AG10803 (cell line): Measurements from ENCODE around the gene KCNC1.

Experiments
- DNase-seq: peaks from one replicate; pipeline ENCODE4 v3.0.0; 2010; ENCODE audit warnings: low read depth
- H3K4me3 ChIP-seq: 2 replicates; pipeline ENCODE4 v1.5.1; 2011; ENCODE audit warnings: mild to moderate bottlenecking, low read length, control low read depth
- TF ChIP-seq, protein P1 (sequence below): conservative IDR thresholded peaks from 2 replicates; pipeline ENCODE4 v1.5.1; 2011; ENCODE audit warnings: mild to moderate bottlenecking, low read length, control low read depth, inconsistent platforms

KCNC1 gene

DNA sequence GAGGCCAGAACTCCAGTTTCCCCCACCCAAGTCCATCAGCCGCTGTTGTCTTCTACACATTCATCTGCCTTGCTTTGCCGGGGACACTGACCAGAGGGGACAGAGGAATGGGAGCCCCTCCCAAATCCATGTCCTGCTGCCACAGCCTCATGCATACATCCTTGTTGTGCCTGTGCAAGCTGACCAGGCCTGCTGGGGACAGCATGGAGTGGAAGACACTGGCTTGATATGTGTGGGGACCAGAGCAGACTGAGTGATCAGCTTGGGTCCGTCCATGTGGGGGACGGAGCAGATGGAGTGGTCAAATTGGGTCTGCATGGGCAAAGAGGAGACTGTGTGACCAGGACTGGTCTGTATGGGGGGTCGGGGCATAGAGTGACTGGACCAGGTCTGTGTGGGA, 43.8 kb downstream of the KCNC1 start:
- TF ChIP-seq, protein P1, sequence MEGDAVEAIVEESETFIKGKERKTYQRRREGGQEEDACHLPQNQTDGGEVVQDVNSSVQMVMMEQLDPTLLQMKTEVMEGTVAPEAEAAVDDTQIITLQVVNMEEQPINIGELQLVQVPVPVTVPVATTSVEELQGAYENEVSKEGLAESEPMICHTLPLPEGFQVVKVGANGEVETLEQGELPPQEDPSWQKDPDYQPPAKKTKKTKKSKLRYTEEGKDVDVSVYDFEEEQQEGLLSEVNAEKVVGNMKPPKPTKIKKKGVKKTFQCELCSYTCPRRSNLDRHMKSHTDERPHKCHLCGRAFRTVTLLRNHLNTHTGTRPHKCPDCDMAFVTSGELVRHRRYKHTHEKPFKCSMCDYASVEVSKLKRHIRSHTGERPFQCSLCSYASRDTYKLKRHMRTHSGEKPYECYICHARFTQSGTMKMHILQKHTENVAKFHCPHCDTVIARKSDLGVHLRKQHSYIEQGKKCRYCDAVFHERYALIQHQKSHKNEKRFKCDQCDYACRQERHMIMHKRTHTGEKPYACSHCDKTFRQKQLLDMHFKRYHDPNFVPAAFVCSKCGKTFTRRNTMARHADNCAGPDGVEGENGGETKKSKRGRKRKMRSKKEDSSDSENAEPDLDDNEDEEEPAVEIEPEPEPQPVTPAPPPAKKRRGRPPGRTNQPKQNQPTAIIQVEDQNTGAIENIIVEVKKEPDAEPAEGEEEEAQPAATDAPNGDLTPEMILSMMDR, result no peak
- no peak overlapping the region for H3K4me3 ChIP-seq
- DNase-seq, result no peak

DNA sequence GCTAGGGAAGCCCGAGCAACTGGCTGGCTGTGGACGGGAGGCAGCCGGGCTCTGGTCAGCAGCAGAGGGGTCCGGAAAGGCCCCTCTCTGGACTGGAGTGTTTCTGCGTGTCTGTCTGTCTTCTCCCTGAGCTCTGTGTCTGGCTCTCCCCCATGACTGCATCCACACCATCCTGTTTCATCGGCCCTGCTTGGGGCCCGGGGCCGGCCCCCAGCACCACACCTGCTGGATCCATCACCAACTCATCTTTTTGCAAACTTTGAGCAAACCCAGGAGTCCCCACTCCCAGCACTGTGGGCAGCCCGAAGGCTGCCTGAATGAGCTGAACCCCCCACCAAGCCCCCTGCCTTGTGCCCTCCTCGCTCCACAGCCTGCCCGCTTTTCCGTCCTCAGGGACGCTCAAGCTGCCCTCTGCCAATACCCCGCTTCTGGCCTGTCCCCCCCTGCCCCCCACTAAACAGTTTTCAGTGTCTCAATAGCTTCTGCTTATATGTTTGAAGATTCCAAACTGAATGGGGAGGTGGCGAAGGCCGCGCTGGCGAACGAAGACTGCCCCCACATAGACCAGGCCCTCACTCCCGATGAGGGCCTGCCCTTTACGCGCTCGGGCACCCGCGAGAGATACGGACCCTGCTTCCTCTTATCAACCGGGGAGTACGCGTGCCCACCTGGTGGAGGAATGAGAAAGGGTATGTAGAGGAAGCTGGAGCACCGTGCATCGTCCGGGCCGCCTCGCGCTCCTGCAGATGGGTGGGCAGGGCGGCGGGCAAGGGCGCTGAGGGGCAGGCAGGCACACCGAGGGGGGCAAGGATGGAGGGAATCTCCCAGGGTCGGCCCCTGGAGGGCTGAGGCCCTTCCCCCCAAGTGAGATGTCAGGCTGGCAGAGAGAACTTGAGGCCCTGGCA, 44.6 kb downstream of the KCNC1 start:
- TF ChIP-seq, protein P1, result no peak
- no peak overlapping the region for H3K4me3 ChIP-seq
- no peak for DNase-seq

DNA sequence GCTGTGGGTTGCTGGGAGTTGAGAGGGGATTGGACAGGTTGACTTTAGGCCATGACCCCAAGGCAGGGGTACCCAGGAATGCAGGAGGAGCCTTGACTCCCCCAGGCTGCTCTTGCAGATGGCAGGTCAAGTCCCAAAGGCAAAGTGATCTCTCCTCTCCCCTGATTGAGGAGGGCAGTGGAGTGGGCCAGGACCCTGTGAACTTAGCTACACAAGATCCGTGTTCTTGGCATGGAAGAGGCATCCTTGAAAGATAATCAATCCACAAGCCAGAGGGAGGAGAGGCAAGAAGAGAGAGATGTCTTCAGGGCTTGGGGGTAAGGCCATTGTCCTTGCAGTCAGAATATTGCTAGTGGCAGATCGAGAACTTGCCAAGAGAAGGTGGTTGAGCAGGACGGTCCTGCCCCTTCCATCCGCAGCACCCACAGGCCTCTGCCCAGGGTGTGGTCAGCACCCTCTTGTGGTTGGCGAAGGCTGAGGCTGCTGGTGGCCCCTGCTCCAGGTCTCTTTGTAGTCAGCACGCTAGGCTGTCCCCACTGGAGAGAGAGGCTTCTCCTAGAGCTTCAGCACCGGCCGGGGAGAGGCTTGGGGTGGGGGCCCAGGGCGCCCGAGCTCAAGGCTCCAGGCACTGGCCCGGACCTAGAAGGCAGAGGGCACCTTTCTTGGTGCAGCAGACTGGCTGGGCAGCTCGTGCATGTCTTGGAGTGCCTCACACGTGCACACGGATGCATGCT, 45.4 kb downstream of the KCNC1 start:
- TF ChIP-seq, protein P1, result no peak
- H3K4me3 ChIP-seq, result no peak overlapping the region
- no peak for DNase-seq

DNA sequence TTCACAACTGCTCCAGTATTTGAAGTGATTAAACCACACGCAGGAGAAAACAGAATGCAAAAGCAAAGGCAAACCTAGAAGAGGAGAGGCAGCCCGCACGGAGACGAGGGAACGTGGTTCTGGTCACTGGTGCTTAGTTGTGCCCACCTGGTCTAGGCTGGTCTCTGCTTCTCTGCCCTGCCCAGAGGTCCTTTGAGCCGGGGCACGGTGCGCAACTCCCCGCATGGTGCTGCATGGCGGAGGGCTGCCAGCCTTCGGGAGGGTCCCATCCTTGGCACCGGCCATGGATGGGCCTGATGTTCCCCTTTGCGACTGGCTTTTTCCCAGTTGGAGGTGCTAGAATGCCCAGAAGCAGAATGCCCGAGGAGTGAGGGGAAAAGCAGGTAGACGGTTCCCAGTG, 46.1 kb downstream of the KCNC1 start:
- no peak for DNase-seq
- no peak overlapping the region for H3K4me3 ChIP-seq
- TF ChIP-seq, protein P1, result no peak

DNA sequence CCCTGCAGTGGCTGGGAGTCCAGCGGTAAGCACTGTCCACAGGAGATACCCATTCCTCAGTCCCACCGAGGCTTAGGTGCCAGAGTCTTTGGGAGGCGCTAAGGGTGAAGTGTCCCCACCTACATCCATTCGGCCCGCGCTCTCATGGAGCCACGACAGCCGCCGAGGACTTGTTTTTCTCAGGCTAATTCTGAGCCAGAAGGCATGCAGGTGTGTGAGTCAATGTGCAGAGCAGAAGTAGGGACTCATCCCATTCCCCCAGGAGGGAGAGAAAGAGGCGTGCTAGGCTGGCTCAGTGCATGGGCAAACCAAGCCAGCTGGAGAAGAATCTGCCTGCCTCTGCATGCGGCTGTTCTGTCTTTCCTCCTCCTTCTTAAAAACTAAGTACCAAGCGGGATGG, 46.6 kb downstream of the KCNC1 start:
- H3K4me3 ChIP-seq, result no peak overlapping the region
- TF ChIP-seq, protein P1, result no peak
- no peak for DNase-seq

DNA sequence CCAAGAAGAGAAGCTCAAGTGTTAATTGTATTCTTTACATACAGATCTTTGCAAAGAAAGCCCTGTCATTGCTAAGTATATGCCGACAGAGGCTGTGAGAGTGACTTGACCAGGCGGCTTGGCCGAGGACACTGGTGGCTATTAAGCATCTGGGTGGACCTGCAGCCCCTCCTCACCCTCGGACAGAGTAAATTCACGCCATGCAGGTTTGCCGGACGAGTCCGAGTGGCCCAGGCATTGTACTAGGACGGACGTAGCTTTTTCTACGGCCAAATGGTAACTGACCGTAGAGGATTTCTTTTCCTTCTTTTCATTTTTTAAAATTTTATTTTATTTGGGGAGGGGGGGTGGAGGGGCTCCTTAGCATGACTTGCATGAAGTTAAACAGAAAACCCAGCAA, 47.0 kb downstream of the KCNC1 start:
- DNase-seq, result no peak
- no peak overlapping the region for H3K4me3 ChIP-seq
- TF ChIP-seq, protein P1, result no peak
